Measurements from ENCODE around the gene DPP3.
A peak's percentile ranks its signal among the peaks of the same experiment; 100 is the strongest.

DPP3 gene

DNA sequence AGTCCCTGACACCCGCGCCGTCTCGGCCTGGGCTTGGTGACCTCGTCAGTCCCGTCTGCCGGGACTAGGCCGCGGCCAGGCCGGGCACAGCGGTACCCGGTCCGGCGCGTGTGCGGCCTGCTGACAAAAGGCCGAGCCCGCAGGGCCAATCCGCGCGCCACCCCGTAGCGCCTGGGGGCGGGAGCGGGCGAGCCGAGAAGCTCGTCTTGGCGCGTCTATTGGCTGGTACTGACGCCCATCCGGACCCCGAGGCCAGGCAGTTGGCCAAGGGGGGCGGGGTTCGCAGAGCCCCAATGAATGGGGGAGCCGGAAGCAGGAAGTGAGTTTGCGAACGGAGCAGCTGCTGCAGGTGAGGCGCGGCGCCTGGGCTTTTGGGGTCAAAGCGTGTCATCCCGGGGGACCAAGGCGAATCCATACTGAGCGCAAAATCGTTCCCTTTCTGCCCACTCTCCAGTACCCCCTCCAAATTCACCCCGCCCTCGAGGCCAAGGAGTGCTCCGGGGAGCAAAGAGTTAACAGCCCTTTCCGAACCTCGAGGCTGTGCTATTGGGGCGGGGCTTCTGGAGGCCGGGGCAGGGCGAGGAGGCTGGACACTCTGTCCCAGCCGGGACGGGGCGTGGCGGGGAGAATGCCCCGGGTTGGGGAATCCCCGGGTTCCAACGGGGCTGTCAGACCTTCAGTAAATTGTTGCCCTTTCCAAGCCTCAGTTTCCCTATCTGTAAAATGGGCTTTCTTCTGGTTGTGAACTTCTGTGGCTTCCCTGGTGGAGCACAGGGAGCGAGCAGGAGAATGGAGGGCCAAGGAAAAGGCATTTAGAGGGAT lies at the start of gene DPP3 (continued):
- no peak for TF ChIP-seq ZBTB49 (tag by site-specific recombination; IDR thresholded peaks at IDR 0.05; ENCODE audit: low read depth)
- 0 out of 2 replicates have a peak, but pooled peaks have one; percentile 25 for TF ChIP-seq ZNF843 (tag by site-specific recombination; IDR thresholded peaks at IDR 0.05)
- TF ChIP-seq ZSCAN4 (tag by site-specific recombination; IDR thresholded peaks at IDR 0.05): 0 out of 2 replicates have a peak, but pooled peaks have one; percentile 5
- peak; percentile 96 for TF ChIP-seq SP2 (tag by site-specific recombination; IDR thresholded peaks at IDR 0.05)
- peak; percentile 59; the same call in 1 of the 2 replicates for TF ChIP-seq GLIS1 (tag by site-specific recombination; IDR thresholded peaks at IDR 0.05)
- TF ChIP-seq BCL11B (tag by site-specific recombination; IDR thresholded peaks at IDR 0.05; ENCODE audit: low read depth): peak; percentile 30; the same call in 1 of the 2 replicates
- 0 out of 2 replicates have a peak, but pooled peaks have one; percentile 70 for TF ChIP-seq ZNF501 (tag by site-specific recombination; IDR thresholded peaks at IDR 0.05)
- TF ChIP-seq SP3 (tag by site-specific recombination; IDR thresholded peaks at IDR 0.05): peak; percentile 88
- 0 out of 2 replicates have a peak, but pooled peaks have one; percentile 46 for TF ChIP-seq ZNF610 (tag by site-specific recombination; IDR thresholded peaks at IDR 0.05; ENCODE audit: borderline replicate concordance)
- peak; percentile 68; the same call in 1 of the 2 replicates for TF ChIP-seq ZNF600 (tag by site-specific recombination; IDR thresholded peaks at IDR 0.05)
- peak; percentile 51; the same call in 1 of the 2 replicates for TF ChIP-seq ZNF629 (tag by site-specific recombination; IDR thresholded peaks at IDR 0.05)
- no peak for TF ChIP-seq ZNF26 (tag by site-specific recombination; IDR thresholded peaks at IDR 0.05)
- peak; percentile 77 for TF ChIP-seq ZEB2 (tag by site-specific recombination; IDR thresholded peaks at IDR 0.05)
- TF ChIP-seq HOXC10 (CRISPR knock-in tag; IDR thresholded peaks at IDR 0.05): peak; percentile 57; the same call in 1 of the 2 replicates
- no peak for TF ChIP-seq ZNF837 (tag by site-specific recombination; IDR thresholded peaks at IDR 0.05)
- peak; percentile 87 for TF ChIP-seq ZNF341 (tag by site-specific recombination; IDR thresholded peaks at IDR 0.05; ENCODE audit: low read depth)
- TF ChIP-seq ZIC2 (tag by site-specific recombination; IDR thresholded peaks at IDR 0.05): peak; percentile 85
- TF ChIP-seq ZXDB (tag by site-specific recombination; IDR thresholded peaks at IDR 0.05): peak; percentile 97
- no peak for TF ChIP-seq ZNF510 (tag by site-specific recombination; IDR thresholded peaks at IDR 0.05; ENCODE audit: insufficient replicate concordance)
- TF ChIP-seq ZNF214 (tag by site-specific recombination; IDR thresholded peaks at IDR 0.05; ENCODE audit: borderline replicate concordance): no peak
- TF ChIP-seq FEZF1 (tag by site-specific recombination; IDR thresholded peaks at IDR 0.05): peak; percentile 80
- peak; percentile 58 for TF ChIP-seq KLF16 (tag by site-specific recombination; IDR thresholded peaks at IDR 0.05)
- TF ChIP-seq, protein P1, sequence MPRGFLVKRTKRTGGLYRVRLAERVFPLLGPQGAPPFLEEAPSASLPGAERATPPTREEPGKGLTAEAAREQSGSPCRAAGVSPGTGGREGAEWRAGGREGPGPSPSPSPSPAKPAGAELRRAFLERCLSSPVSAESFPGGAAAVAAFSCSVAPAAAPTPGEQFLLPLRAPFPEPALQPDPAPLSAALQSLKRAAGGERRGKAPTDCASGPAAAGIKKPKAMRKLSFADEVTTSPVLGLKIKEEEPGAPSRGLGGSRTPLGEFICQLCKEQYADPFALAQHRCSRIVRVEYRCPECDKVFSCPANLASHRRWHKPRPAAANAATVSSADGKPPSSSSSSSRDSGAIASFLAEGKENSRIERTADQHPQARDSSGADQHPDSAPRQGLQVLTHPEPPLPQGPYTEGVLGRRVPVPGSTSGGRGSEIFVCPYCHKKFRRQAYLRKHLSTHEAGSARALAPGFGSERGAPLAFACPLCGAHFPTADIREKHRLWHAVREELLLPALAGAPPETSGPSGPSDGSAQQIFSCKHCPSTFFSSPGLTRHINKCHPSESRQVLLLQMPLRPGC (tag by site-specific recombination; IDR thresholded peaks at IDR 0.05): peak; percentile 19; the same call in 1 of the 2 replicates
- TF ChIP-seq ZNF768 (tag by site-specific recombination; IDR thresholded peaks at IDR 0.05): no peak
- peak; percentile 44; the same call in 1 of the 2 replicates for TF ChIP-seq KLF7 (tag by site-specific recombination; IDR thresholded peaks at IDR 0.05; ENCODE audit: borderline replicate concordance)
- TF ChIP-seq, protein P2, sequence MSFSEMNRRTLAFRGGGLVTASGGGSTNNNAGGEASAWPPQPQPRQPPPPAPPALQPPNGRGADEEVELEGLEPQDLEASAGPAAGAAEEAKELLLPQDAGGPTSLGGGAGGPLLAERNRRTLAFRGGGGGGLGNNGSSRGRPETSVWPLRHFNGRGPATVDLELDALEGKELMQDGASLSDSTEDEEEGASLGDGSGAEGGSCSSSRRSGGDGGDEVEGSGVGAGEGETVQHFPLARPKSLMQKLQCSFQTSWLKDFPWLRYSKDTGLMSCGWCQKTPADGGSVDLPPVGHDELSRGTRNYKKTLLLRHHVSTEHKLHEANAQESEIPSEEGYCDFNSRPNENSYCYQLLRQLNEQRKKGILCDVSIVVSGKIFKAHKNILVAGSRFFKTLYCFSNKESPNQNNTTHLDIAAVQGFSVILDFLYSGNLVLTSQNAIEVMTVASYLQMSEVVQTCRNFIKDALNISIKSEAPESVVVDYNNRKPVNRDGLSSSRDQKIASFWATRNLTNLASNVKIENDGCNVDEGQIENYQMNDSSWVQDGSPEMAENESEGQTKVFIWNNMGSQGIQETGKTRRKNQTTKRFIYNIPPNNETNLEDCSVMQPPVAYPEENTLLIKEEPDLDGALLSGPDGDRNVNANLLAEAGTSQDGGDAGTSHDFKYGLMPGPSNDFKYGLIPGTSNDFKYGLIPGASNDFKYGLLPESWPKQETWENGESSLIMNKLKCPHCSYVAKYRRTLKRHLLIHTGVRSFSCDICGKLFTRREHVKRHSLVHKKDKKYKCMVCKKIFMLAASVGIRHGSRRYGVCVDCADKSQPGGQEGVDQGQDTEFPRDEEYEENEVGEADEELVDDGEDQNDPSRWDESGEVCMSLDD (tag by site-specific recombination; IDR thresholded peaks at IDR 0.05): peak; percentile 100
- 0 out of 2 replicates have a peak, but pooled peaks have one; percentile 8 for TF ChIP-seq ZNF121 (tag by site-specific recombination; IDR thresholded peaks at IDR 0.05)
- peak; percentile 73 for TF ChIP-seq ZBTB17 (tag by site-specific recombination; IDR thresholded peaks at IDR 0.05)
- TF ChIP-seq, protein P3, sequence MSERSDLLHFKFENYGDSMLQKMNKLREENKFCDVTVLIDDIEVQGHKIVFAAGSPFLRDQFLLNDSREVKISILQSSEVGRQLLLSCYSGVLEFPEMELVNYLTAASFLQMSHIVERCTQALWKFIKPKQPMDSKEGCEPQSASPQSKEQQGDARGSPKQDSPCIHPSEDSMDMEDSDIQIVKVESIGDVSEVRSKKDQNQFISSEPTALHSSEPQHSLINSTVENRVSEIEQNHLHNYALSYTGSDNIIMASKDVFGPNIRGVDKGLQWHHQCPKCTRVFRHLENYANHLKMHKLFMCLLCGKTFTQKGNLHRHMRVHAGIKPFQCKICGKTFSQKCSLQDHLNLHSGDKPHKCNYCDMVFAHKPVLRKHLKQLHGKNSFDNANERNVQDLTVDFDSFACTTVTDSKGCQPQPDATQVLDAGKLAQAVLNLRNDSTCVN (tag by site-specific recombination; optimal IDR thresholded peaks at IDR 0.05): peak; percentile 93
